HepG2 (cell line): ENCODE results near the gene NUP62.

ENCODE experiments used
- CTCF ChIP-seq: sonication (generic); formaldehyde crosslinking; IDR thresholded peaks from 2 replicates; pipeline ENCODE4 v1.5.0; 2020; ENCODE audit warnings: mild to moderate bottlenecking, missing genetic modification reagents, moderate library complexity
- EZH2 ChIP-seq: conservative IDR thresholded peaks from 2 replicates; pipeline ENCODE4 v1.6.1; 2012; ENCODE audit warnings: mild to moderate bottlenecking, low read depth, low read length, moderate library complexity
- HDAC6 ChIP-seq: fragments of 200-600 bp; sonication (generic); IDR thresholded peaks from 2 replicates; pipeline ENCODE4 v1.7.0; 2017; ENCODE audit warnings: mild to moderate bottlenecking, antibody characterized with exemption, low read length, low read depth
- HMGXB4 ChIP-seq, 2 experiments: sonication (generic) in 1 of 2; formaldehyde crosslinking in 1 of 2; IDR thresholded peaks; 2 replicates each; pipeline versions ENCODE4 v1.4.0 to v1.6.1; 2018 to 2020; ENCODE audit warnings: missing genetic modification reagents in 2 of 2, borderline replicate concordance in 1 of 2, low read depth in 1 of 2, mild to moderate bottlenecking in 1 of 2, missing biosample characterization in 1 of 2
- NR2F6 ChIP-seq, 2 experiments: IDR thresholded peaks; 2 replicates each; pipeline ENCODE4 v1.6.1; 2016; ENCODE audit warnings: antibody characterized with exemption in 1 of 2, mild to moderate bottlenecking in 1 of 2
- REST ChIP-seq, 2 experiments: IDR thresholded peaks; 2 replicates each; pipeline ENCODE4 v1.6.1; 2011 to 2012; ENCODE audit warnings: low read length in 2 of 2, borderline replicate concordance in 1 of 2, low read depth in 1 of 2, mild to moderate bottlenecking in 1 of 2, moderate library complexity in 1 of 2
- SUZ12 ChIP-seq: fragments of 150-350 bp; IDR thresholded peaks from 2 replicates; pipeline ENCODE4 v1.6.1; 2014; ENCODE audit warnings: low read depth, low read length
- TAF1 ChIP-seq: sonication (generic); formaldehyde crosslinking; IDR thresholded peaks from 2 replicates; pipeline ENCODE4 v1.4.0; 2020; ENCODE audit warnings: missing genetic modification reagents
- ZBTB37 ChIP-seq: sonication (generic); formaldehyde crosslinking; IDR thresholded peaks from 2 replicates; pipeline ENCODE4 v1.4.0; 2020; ENCODE audit warnings: mild to moderate bottlenecking, missing genetic modification reagents
- ZFP36L2 ChIP-seq: sonication (generic); formaldehyde crosslinking; IDR thresholded peaks from 2 replicates; pipeline ENCODE4 v1.4.0; 2020; ENCODE audit warnings: missing genetic modification reagents
- ZNF256 ChIP-seq: sonication (generic); formaldehyde crosslinking; conservative IDR thresholded peaks from 2 replicates; pipeline ENCODE4 v1.4.0; 2020; ENCODE audit warnings: missing genetic modification reagents
- ZNF644 ChIP-seq: IDR thresholded peaks from 2 replicates; pipeline ENCODE4 v1.6.1; 2016; ENCODE audit warnings: low read depth
- TF ChIP-seq, protein P1 (sequence below): sonication (generic); formaldehyde crosslinking; IDR thresholded peaks from 2 replicates; pipeline ENCODE4 v1.8.1; 2023; ENCODE audit warnings: mild to moderate bottlenecking, inconsistent platforms, moderate library complexity, missing genetic modification reagents, borderline replicate concordance
- TF ChIP-seq, protein P2 (sequence below): sonication (generic); formaldehyde crosslinking; IDR thresholded peaks from 2 replicates; pipeline ENCODE4 v1.5.1; 2020; ENCODE audit warnings: missing genetic modification reagents, mild to moderate bottlenecking, borderline replicate concordance

DNA sequence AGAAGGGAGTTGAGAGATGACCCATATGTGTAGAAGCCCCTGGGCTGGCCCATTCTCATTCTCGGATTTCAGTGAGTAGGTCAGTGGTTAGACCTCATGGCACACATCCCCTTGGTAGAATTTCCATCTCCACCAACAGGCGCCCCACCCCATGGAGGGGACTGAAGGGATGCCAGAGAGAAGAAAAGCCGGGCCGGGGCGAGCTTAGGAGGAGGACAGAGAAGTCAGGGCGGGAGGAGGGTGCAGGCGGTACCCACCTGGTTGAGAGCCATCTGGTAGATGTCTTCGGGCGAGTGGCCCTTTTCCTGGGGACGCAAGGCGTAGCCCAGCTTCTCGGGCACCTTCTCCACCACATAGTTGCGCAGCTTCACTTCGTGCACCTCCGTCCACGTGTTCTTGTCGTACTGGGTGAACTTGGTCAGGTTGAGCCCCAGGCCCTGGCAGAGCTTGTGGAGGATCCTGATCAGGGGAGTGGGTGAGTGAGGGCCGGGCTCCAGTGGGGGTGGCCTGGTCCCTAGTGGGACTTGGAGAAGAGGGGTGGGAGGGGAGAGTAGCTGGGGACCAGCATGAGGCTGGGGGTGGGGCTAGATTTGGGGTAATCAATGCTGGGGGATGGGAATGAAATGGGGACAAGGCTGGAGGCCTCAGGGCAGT lies 35.2 kb downstream of the NUP62 start:
- TF ChIP-seq, protein P1, sequence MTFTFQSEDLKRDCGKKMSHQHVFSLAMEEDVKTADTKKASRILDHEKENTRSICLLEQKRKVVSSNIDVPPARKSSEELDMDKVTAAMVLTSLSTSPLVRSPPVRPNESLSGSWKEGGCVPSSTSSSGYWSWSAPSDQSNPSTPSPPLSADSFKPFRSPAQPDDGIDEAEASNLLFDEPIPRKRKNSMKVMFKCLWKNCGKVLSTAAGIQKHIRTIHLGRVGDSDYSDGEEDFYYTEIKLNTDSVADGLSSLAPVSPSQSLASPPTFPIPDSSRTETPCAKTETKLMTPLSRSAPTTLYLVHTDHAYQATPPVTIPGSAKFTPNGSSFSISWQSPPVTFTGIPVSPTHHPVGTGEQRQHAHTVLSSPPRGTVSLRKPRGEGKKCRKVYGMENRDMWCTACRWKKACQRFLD, result no peak
- no peak for TF ChIP-seq CTCF (CRISPR knock-in tag)
- no peak for TF ChIP-seq TAF1
- TF ChIP-seq HMGXB4 (CRISPR knock-in tag; IDR thresholded peaks at IDR 0.05; ENCODE audit: borderline replicate concordance in 1 of 2, low read depth in 1 of 2), result no peak
- TF ChIP-seq HDAC6, result no peak
- TF ChIP-seq, protein P2, sequence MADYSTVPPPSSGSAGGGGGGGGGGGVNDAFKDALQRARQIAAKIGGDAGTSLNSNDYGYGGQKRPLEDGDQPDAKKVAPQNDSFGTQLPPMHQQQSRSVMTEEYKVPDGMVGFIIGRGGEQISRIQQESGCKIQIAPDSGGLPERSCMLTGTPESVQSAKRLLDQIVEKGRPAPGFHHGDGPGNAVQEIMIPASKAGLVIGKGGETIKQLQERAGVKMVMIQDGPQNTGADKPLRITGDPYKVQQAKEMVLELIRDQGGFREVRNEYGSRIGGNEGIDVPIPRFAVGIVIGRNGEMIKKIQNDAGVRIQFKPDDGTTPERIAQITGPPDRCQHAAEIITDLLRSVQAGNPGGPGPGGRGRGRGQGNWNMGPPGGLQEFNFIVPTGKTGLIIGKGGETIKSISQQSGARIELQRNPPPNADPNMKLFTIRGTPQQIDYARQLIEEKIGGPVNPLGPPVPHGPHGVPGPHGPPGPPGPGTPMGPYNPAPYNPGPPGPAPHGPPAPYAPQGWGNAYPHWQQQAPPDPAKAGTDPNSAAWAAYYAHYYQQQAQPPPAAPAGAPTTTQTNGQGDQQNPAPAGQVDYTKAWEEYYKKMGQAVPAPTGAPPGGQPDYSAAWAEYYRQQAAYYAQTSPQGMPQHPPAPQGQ (CRISPR knock-in tag), result no peak
- TF ChIP-seq ZBTB37 (CRISPR knock-in tag), result no peak
- TF ChIP-seq ZNF644 (CRISPR knock-in tag), result no peak
- TF ChIP-seq SUZ12, result no peak
- no peak for TF ChIP-seq EZH2
- no peak for TF ChIP-seq ZNF256 (CRISPR knock-in tag)
- TF ChIP-seq ZFP36L2 (CRISPR knock-in tag), result no peak
- no peak for TF ChIP-seq NR2F6 (IDR thresholded peaks at IDR 0.05)
- no peak for TF ChIP-seq NR2F6 (CRISPR knock-in tag; IDR thresholded peaks at IDR 0.05)
- no peak for TF ChIP-seq REST (IDR thresholded peaks at IDR 0.05; ENCODE audit: borderline replicate concordance in 1 of 2, low read depth in 1 of 2, low read length in 2 of 2)
